Neural crest cell (in vitro differentiated cells): ENCODE results near the gene SNN. TPM values are rescaled to one million over a fixed set of nuclear protein-coding genes. Genes with fewer than 3 reads are reported as not detected.

Experiments
- DNase-seq: peaks from one replicate; pipeline ENCODE4 v3.0.0; 2021; ENCODE audit warnings: low read depth, mixed read lengths, low spot score
- H3K27ac Mint-ChIP-seq: one replicate; pipeline ENCODE4 v1.8.0; 2021; ENCODE audit warnings: mild to moderate bottlenecking, mixed read lengths; ENCODE audit not compliant: unreplicated experiment
- H3K27me3 Mint-ChIP-seq: 2 replicates; pipeline ENCODE4 v1.8.0; 2021; ENCODE audit warnings: low read depth, mild to moderate bottlenecking, mixed read lengths
- H3K36me3 Mint-ChIP-seq: 2 replicates; pipeline ENCODE4 v1.8.0; 2021; ENCODE audit warnings: low read depth, mild to moderate bottlenecking, mixed read lengths
- H3K4me1 Mint-ChIP-seq: 2 replicates; pipeline ENCODE4 v1.8.0; 2021; ENCODE audit warnings: mixed read lengths
- H3K4me3 Mint-ChIP-seq: one replicate; pipeline ENCODE4 v1.8.0; 2021; ENCODE audit warnings: mild to moderate bottlenecking, mixed read lengths
- H3K9me3 Mint-ChIP-seq: 2 replicates; pipeline ENCODE4 v1.8.0; 2021; ENCODE audit warnings: mixed read lengths
- total RNA-seq: library from RNA; stranded (reverse); gene quantifications from 2 replicates; pipeline ENCODE4 v1.2.1, GENCODE V29; 2021
- TF ChIP-seq, protein P1 (sequence below): fragments of 200-600 bp; sonication (generic); conservative IDR thresholded peaks from 2 replicates; pipeline ENCODE4 v1.5.0; 2021; ENCODE audit warnings: antibody characterized with exemption, mild to moderate bottlenecking

SNN gene
- total RNA-seq, 1 donor from 2014 or later: 93.5 TPM

DNA sequence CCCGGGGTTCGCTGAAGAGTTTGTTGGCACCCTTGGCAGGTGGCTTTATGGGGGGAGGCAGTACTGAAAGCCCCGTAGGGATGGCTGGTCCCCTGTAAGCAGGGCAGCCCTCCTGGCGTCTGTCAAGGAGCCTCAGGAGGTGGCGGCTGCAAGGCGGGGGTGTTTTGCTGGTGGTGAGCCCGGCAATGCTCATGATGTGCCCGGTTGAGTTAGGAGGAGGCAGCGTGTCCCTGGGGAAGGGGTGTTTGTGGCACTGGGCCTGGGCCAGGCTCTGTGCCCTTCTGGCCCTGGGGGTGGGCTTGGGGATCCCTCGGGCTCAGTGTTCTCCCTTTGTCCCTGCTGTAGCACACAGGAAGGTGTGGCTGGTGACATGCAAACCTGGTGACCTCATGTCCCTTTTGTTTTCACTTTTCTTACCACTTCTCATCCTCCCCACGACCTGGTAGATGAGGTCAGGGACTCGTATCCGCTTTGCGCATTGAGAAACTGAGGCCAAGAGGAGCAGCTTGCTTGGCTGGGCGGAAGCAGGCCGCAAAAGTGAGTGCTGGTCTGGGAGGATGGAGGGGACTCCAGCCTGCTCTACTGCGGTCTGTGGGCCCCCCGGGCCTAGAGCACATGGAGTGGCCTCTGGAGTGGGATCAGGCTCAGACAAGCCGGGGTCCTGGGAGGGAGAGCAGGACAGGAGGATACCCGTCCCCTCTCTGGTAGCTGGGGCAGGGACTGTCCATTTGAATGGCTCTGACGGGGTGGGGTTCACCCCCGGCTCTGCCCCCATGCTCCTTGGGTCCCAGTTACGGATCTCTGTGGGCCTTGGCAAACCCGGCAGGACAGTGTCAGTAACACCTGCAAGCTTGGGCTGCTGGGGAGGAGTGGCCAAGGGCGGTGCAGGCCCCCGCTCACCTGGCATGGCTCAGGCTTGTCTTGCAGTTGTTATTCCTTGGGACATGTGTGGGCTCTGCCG, 2.2 kb downstream of the SNN start:
- Mint-ChIP-seq H3K9me3 (no peaks in the 10 kb centered on the region), H3K4me3 (peak overlapping the region; percentile 95), H3K4me1 (peaks cover 33% of the 10 kb centered on the region), H3K27ac (no peak overlapping the region), H3K36me3 (no peaks in the 10 kb centered on the region), H3K27me3 (peaks cover 2% of the 10 kb centered on the region)
- no peak for DNase-seq
- TF ChIP-seq, protein P1, sequence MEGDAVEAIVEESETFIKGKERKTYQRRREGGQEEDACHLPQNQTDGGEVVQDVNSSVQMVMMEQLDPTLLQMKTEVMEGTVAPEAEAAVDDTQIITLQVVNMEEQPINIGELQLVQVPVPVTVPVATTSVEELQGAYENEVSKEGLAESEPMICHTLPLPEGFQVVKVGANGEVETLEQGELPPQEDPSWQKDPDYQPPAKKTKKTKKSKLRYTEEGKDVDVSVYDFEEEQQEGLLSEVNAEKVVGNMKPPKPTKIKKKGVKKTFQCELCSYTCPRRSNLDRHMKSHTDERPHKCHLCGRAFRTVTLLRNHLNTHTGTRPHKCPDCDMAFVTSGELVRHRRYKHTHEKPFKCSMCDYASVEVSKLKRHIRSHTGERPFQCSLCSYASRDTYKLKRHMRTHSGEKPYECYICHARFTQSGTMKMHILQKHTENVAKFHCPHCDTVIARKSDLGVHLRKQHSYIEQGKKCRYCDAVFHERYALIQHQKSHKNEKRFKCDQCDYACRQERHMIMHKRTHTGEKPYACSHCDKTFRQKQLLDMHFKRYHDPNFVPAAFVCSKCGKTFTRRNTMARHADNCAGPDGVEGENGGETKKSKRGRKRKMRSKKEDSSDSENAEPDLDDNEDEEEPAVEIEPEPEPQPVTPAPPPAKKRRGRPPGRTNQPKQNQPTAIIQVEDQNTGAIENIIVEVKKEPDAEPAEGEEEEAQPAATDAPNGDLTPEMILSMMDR: no peak

- H3K27ac Mint-ChIP-seq: no peak overlapping the region
- H3K4me3 Mint-ChIP-seq: peak overlapping the region; percentile 95
- TF ChIP-seq, protein P1: no peak
- H3K27me3 Mint-ChIP-seq: peaks cover 2% of the 10 kb centered on the region
- H3K36me3 Mint-ChIP-seq: no peaks in the 10 kb centered on the region
- DNase-seq: no peak
- no peaks in the 10 kb centered on the region for H3K9me3 Mint-ChIP-seq
- peaks cover 32% of the 10 kb centered on the region for H3K4me1 Mint-ChIP-seq
Measured at GRCh38 chr16:11671271-11671670, 3.0 kb downstream of the SNN start.

DNA sequence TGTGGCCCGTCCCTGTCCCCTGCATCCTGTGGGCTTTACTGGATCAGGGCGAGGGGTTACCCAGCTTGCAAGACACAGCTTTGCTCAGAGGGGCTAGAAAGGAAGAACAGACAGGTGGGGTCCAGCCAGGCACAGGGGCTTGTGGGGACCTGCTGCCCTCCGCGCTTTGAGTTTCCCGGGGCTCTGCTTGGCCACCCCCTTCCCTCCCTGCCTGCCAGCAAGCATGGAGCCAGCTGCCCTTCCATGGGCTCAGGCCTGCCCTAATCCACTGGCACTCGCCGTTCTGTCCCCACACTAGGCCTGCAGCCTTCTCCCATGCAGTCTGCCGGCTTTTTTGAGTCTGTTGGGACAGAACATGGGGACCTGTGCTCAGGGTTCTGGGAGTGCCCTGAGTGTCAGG, 3.4 kb downstream of the SNN start:
- H3K4me1 Mint-ChIP-seq: peaks cover 32% of the 10 kb centered on the region
- no peaks in the 10 kb centered on the region for H3K9me3 Mint-ChIP-seq
- DNase-seq: no peak
- TF ChIP-seq, protein P1: no peak
- peak overlapping the region; percentile 95 for H3K4me3 Mint-ChIP-seq
- no peaks in the 10 kb centered on the region for H3K36me3 Mint-ChIP-seq
- peaks cover 2% of the 10 kb centered on the region for H3K27me3 Mint-ChIP-seq
- H3K27ac Mint-ChIP-seq: peak overlapping the region; percentile 40

GRCh38 chr16:11672206-11673090, 4.2 kb downstream of the SNN start:
- peak overlapping the region; percentile 40 for H3K27ac Mint-ChIP-seq
- H3K27me3 Mint-ChIP-seq: peaks cover 2% of the 10 kb centered on the region
- peak overlapping the region; percentile 75 for H3K4me3 Mint-ChIP-seq
- no peaks in the 10 kb centered on the region for H3K36me3 Mint-ChIP-seq
- TF ChIP-seq, protein P1: no peak
- no peaks in the 10 kb centered on the region for H3K9me3 Mint-ChIP-seq
- DNase-seq: no peak
- peaks cover 29% of the 10 kb centered on the region for H3K4me1 Mint-ChIP-seq

DNA sequence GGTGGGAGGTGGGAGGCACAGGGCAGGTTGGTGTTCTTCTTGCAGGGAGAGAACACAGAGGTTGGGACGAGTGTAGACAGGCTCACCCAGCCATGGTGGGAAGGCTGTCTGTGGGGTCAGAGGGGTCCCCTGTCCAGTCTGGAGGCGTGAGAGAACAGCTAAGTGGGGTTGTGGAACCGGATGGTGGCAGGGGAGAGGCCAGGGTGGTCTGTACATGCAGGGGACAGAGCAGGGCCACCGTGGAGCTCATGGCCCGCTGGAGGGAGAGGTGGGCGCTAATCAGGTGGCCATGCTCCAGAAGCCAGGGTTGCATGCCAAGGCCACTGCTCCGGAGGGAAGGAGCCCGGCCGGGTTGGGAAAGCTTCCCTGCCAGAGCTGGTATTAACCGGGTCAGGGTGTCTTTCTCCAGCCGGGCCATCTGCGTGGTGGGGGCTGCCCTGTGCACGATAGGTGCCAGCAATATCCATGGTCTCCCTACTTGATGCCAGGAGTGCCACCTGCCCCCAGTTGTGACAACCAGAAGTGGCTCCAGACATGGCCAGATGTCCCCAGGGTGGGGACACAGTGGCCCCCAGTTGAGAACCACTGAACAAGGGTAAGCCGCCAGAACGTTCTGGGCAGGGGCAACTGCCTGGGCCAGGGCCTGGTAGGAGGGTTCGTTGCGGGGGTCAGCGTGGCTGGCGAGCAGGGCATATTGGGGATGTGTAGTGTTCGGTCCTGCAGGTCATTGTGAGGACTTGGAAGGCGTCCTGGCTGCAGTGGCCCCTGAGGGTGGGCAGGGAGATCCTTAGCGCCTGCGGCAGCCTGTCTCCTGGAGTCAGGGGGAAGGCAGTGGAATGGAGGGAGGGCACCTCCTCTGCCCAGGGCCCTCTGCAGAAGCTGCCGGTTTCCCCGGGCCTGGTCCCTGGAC, 5.1 kb downstream of the SNN start:
- Mint-ChIP-seq H3K9me3 (no peaks in the 10 kb centered on the region), H3K4me1 (peaks cover 26% of the 10 kb centered on the region), H3K4me3 (peak overlapping the region; percentile 27), H3K27ac (peak overlapping the region; percentile 81), H3K36me3 (no peaks in the 10 kb centered on the region), H3K27me3 (peaks cover 2% of the 10 kb centered on the region)
- no peak for DNase-seq
- TF ChIP-seq, protein P1: no peak
